LNCAP (cell line): ENCODE measurements around the gene RASGEF1C.

Source experiments
- CTCF ChIP-seq: fragments of 450-650 bp; IDR thresholded peaks from 2 replicates; pipeline ENCODE4 v1.5.1; 2017; ENCODE audit warnings: mild to moderate bottlenecking

The RASGEF1C gene

DNA sequence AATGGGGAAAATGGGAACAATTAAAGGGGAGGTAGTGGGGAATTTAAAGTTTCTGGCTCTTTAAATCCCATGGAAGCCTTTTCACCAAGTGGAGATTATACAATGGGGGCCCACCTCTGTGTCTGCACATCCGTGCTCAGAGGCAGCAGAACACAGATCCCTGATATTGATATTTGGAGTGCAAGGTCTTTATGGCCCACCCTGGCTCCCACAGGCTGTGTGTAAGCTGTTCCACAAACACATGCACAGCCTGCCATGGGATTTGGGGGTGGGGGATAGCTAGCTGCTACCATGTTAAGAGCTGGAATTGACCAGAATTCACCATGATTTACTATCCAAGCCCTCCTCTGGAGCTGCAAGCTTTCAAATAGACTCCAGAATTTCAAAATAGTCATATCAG lies 55.9 kb downstream of the RASGEF1C start:
- TF ChIP-seq CTCF, result no peak

DNA sequence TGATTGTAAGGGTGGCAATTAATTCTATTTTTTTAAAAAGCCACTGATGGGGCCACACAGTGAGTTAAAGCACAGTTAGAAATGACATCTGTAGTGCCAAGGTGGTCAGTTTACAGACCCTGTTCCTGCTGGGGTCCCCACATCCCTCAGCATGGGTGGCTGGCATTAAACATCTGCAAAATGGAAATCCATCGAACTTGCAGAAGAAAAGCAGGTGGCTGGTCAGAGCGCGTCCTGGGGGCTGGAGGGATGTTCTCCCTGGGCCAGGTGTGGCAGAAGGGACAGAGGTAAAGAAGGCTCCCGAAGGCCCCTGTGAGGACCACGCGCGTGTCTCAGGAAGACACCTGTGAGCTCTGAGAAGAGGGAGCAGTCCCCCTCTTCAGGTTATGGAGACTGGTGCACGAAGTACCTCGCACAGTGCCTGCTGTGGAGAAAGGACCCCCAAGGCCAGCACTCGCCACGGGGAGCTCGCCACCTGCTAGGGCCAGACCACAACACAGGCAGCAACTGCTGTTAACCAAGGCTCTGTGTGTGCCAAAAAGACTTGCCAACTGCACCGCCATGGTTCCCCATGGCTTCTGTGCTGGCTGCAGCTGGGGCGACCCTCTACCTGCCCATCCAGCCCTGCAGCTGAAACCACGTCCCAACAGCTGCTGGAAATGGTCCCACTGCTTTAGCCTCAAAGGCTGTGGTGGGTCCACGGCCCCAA lies 65.2 kb downstream of the RASGEF1C start:
- TF ChIP-seq CTCF, result no peak

GRCh38 chr5:180142824-180143610 lies 66.0 kb downstream of the RASGEF1C start:
- TF ChIP-seq CTCF, result no peak

DNA sequence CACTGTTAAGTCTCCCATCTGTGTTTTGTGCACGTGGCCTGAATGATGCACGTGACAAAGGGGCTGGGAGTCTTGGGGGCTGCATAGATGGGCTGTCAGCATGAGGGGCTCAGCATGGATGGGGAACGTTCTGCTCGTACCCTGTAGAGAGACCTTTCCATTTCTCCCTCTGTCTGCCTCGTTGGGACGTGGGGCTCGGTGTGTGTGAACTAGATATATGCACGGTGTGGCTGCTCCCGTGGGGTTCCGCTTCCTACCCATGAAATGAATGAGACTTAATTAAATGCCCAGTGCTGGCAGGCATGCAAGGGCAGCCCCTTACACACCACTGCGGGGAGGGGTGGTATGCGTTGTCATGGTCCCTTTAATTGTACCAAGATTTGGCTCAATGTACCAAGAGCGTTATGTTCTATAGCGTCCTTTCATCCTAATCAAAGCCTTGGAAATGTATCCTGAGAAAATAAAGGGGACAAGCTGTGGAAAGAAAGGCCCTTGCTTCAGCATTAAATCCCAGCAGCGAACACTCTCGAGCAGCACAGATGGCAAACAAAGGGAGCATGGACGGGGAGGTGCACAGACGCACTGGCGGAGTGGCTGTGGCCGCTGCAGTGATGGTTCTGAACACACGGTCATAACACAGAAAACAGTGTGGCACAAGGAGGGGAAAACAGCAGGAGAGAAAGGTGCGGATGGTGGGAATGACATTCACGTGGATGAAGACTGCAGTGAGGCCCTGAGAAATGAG lies 66.8 kb downstream of the RASGEF1C start:
- TF ChIP-seq CTCF, result no peak

DNA sequence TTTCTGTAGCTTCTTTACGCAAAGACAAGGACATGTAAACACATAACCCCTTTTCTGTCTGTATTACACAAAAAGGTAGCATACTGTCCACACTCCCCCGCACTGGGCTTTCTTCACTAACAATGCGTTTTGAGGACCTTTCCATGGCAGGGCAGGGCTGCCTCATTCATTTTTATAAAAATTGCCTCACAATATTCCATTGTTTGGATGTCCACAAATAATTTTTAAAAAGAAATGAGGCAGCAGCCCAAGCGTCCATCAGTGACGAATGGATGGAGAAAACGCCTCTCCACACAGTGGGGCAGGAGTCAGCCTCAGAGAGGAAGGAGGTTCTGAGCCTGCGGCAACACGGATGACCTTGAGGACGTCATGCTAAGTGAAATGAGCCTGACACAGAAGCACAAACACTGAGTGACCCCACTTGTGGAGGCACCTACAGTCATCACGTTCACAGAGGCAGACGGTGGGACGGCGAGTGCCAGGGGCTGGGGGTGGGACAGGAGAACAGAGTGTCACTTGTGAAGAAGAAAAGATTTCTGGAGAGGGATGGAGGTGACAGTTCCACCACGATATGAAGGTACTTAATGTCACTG lies 67.8 kb downstream of the RASGEF1C start:
- TF ChIP-seq CTCF, result no peak

GRCh38 chr5:180140571-180140970 lies 68.4 kb downstream of the RASGEF1C start:
- TF ChIP-seq CTCF, result no peak

- TF ChIP-seq CTCF, result no peak
These were observed 68.9 kb downstream of the RASGEF1C start for GRCh38 chr5:180140079-180140554.
